Measurements from ENCODE around the gene TAF4B. TPM values are rescaled to one million over a fixed set of nuclear protein-coding genes. Genes with fewer than 3 reads are reported as not detected.

TAF4B gene
- total and polyA plus RNA-seq, 4 donors, result 0.10 to 4.3 (median 0.30) TPM

GRCh38 chr18:26438980-26439379 lies 212.7 kb downstream of the TAF4B start:
- no peaks in the 10 kb centered on the region for H3K4me1 ChIP-seq (ENCODE audit: control insufficient read depth in 4 of 4, insufficient read depth in 4 of 4, low read length in 3 of 4)
- no peak for TF ChIP-seq RXRA (IDR thresholded peaks at IDR 0.05)
- TF ChIP-seq ATF3 (IDR thresholded peaks at IDR 0.05), result no peak
- TF ChIP-seq, protein P1, sequence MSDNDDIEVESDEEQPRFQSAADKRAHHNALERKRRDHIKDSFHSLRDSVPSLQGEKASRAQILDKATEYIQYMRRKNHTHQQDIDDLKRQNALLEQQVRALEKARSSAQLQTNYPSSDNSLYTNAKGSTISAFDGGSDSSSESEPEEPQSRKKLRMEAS (IDR thresholded peaks at IDR 0.05), result no peak
- no peak for TF ChIP-seq YY1 (IDR thresholded peaks at IDR 0.05)
- no peak for TF ChIP-seq HNF4A (conservative IDR thresholded peaks at IDR 0.05)
- no peak for TF ChIP-seq EGR1 (IDR thresholded peaks at IDR 0.05; ENCODE audit: low read depth in 2 of 2)
- TF ChIP-seq SP1 (IDR thresholded peaks at IDR 0.05), result no peak
- no peak for TF ChIP-seq GABPA (IDR thresholded peaks at IDR 0.05 in 1 of 2, conservative IDR thresholded peaks at IDR 0.05 in 1 of 2)
- no peak for TF ChIP-seq ZBTB33 (IDR thresholded peaks at IDR 0.05)
- TF ChIP-seq NR2F2 (IDR thresholded peaks at IDR 0.05), result no peak
- TF ChIP-seq, protein P2, sequence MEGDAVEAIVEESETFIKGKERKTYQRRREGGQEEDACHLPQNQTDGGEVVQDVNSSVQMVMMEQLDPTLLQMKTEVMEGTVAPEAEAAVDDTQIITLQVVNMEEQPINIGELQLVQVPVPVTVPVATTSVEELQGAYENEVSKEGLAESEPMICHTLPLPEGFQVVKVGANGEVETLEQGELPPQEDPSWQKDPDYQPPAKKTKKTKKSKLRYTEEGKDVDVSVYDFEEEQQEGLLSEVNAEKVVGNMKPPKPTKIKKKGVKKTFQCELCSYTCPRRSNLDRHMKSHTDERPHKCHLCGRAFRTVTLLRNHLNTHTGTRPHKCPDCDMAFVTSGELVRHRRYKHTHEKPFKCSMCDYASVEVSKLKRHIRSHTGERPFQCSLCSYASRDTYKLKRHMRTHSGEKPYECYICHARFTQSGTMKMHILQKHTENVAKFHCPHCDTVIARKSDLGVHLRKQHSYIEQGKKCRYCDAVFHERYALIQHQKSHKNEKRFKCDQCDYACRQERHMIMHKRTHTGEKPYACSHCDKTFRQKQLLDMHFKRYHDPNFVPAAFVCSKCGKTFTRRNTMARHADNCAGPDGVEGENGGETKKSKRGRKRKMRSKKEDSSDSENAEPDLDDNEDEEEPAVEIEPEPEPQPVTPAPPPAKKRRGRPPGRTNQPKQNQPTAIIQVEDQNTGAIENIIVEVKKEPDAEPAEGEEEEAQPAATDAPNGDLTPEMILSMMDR (IDR thresholded peaks at IDR 0.05; ENCODE audit: low read depth, low read length, missing input control), result no peak
- WGBS, result 87% methylated on average over 5 of the region's 5 CpGs

DNA sequence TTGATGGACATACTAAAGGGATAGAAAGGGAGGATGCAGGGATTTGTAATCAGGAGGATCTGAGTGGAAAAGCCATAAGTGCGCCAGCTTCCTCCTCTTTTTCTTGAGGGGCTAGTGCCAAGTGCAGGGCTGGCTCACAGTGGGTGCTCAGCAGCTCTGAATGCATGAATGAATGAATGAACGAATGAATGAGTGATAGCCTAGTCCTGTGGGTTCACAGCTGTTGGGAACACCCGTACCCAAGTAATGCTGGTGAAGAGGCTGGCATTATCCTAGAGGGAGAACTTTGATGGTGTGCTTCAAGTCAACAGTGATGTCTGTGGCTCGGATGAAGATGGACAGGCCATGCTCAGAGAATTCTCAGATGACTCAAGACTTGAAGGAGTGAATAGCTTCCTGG lies 213.3 kb downstream of the TAF4B start:
- no peak overlapping the region for H3K27ac ChIP-seq (ENCODE audit: low read depth in 1 of 2, low read length in 2 of 2)
- DNase-seq (ENCODE audit: low spot score), result no peak
- TF ChIP-seq SP1 (IDR thresholded peaks at IDR 0.05) (no peak), ZBTB33 (IDR thresholded peaks at IDR 0.05) (no peak), HNF4G (IDR thresholded peaks at IDR 0.05) (no peak), ATF3 (IDR thresholded peaks at IDR 0.05) (no peak), JUND (IDR thresholded peaks at IDR 0.05) (no peak), GABPA (IDR thresholded peaks at IDR 0.05 in 1 of 2, conservative IDR thresholded peaks at IDR 0.05 in 1 of 2) (no peak)
- TF ChIP-seq, protein P2 (IDR thresholded peaks at IDR 0.05; ENCODE audit: low read depth, low read length, missing input control), result no peak
- no peaks in the 10 kb centered on the region for H3K4me1 ChIP-seq (ENCODE audit: control insufficient read depth in 4 of 4, insufficient read depth in 4 of 4, low read length in 3 of 4)
- H3K4me3 ChIP-seq (ENCODE audit: low read depth in 1 of 3, low read length in 3 of 3), result no peak overlapping the region
- no peaks in the 10 kb centered on the region for H3K27me3 ChIP-seq (ENCODE audit: control insufficient read depth in 4 of 4, insufficient read depth in 4 of 4, low read length in 3 of 4)
- 76% methylated on average over 4 of the region's 4 CpGs for WGBS
- H3K36me3 ChIP-seq (ENCODE audit: control insufficient read depth in 4 of 4, insufficient read depth in 3 of 4, low read depth in 1 of 4, low read length in 3 of 4), result no peaks in the 10 kb centered on the region
- no peak overlapping the region for H3K9ac ChIP-seq (ENCODE audit: low read depth in 1 of 2, low read length in 2 of 2)
- no peaks in the 10 kb centered on the region for H3K9me3 ChIP-seq (ENCODE audit: control insufficient read depth in 4 of 4, low read length in 3 of 4)

More at GRCh38 chr18:26438980-26439379, 212.7 kb downstream of the TAF4B start:
- Histone ChIP-seq H3K36me3 (ENCODE audit: control insufficient read depth in 4 of 4, insufficient read depth in 3 of 4, low read depth in 1 of 4, low read length in 3 of 4) (no peaks in the 10 kb centered on the region), H3K27ac (ENCODE audit: low read depth in 1 of 2, low read length in 2 of 2) (no peak overlapping the region), H3K4me3 (ENCODE audit: low read depth in 1 of 3, low read length in 3 of 3) (no peak overlapping the region), H3K27me3 (ENCODE audit: control insufficient read depth in 4 of 4, insufficient read depth in 4 of 4, low read length in 3 of 4) (no peaks in the 10 kb centered on the region), H3K9me3 (ENCODE audit: control insufficient read depth in 4 of 4, low read length in 3 of 4) (no peaks in the 10 kb centered on the region), H3K9ac (ENCODE audit: low read depth in 1 of 2, low read length in 2 of 2) (no peak overlapping the region)
- no peak for DNase-seq (ENCODE audit: low spot score)
